Activated T-helper 17 cell treated with anti-CD3 and anti-CD28 coated beads, Interleukin-2, amount 50 U/mL, for 72 hours (primary cell): ENCODE results near the gene GPR65. TPM values are rescaled to one million over a fixed set of nuclear protein-coding genes. Genes with fewer than 3 reads are reported as not detected.

Experiments
- ATAC-seq: fragments of 150-1000 bp; cut with Tn5 transposase; replicated peaks from 2 replicates; pipeline ENCODE4 v1.10.0; 2021; ENCODE audit warnings: mild to moderate bottlenecking, moderate library complexity
- H3K27ac Mint-ChIP-seq: one replicate; pipeline ENCODE4 v1.8.0; 2022; ENCODE audit warnings: mixed read lengths
- H3K27me3 Mint-ChIP-seq: one replicate; pipeline ENCODE4 v1.8.0; 2022; ENCODE audit warnings: mixed read lengths
- H3K36me3 Mint-ChIP-seq: one replicate; pipeline ENCODE4 v1.8.0; 2022; ENCODE audit warnings: low read depth, mild to moderate bottlenecking, mixed read lengths
- H3K4me1 Mint-ChIP-seq: one replicate; pipeline ENCODE4 v1.8.0; 2022; ENCODE audit warnings: mixed read lengths
- H3K4me3 Mint-ChIP-seq: one replicate; pipeline ENCODE4 v1.8.0; 2022; ENCODE audit warnings: mild to moderate bottlenecking, mixed read lengths
- H3K9me3 Mint-ChIP-seq: one replicate; pipeline ENCODE4 v1.8.0; 2022; ENCODE audit warnings: mixed read lengths
- total RNA-seq, 2 donors: library from RNA; stranded (reverse); gene quantifications; one replicate each; pipeline ENCODE4 v1.2.3, GENCODE V29; 2022

Gene GPR65
- total RNA-seq, 2 donors from 2014 or later, result 15.0 to 33.9 TPM

GRCh38 chr14:88040146-88040545 is 35.2 kb downstream of the GPR65 start:
- no peak overlapping the region for H3K4me3 Mint-ChIP-seq
- H3K27me3 Mint-ChIP-seq, result no peaks in the 10 kb centered on the region
- no peak for ATAC-seq
- H3K9me3 Mint-ChIP-seq, result peaks cover 9% of the 10 kb centered on the region
- no peaks in the 10 kb centered on the region for H3K36me3 Mint-ChIP-seq
- peaks cover 27% of the 10 kb centered on the region for H3K4me1 Mint-ChIP-seq
- no peak overlapping the region for H3K27ac Mint-ChIP-seq

DNA sequence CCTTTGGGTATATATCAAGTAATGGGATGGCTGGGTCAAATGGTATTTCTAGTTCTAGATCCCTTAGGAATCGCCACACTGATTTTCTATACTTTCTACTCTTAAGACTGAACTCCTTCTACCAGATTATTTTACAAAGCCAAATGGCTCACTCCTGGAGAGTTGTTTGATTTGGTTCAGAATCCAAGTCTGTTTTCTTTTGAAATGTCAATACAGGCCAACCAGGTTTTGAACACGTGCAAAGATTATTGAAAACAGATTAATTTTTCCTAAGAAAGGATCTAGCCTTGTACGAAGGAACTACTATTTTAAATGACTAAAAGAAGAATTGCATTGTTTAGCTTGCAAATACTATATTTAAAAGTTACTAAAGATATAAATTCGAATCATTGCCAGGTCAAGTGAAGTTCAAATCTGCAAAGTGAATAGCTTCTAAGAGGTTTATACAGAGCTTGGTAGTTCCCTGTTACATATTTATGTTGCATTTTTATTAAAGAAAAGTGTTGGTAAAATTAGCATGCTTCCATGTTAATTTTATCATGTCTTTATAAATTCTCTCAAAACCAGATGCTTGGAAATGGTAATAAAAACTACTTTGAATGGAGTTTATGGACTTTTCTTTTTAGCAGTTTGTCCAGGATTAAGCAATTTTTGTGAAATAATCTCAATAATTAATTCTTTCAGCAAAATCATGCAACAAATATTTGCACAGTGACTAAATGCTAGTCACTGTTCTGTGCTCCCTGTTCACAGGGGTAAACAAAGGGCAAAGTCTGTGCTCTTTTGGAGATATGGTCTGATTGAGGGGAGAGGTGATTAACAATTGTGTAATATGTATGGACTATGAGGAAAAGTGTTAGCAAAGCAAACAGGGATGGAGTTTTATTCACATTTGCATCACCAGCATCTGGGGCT is 38.9 kb downstream of the GPR65 start:
- Mint-ChIP-seq H3K9me3 (peaks cover 4% of the 10 kb centered on the region), H3K27ac (peak overlapping the region; percentile 91), H3K27me3 (no peaks in the 10 kb centered on the region), H3K4me1 (peaks cover 21% of the 10 kb centered on the region), H3K4me3 (peak overlapping the region; percentile 59), H3K36me3 (no peaks in the 10 kb centered on the region)
- no peak for ATAC-seq

DNA sequence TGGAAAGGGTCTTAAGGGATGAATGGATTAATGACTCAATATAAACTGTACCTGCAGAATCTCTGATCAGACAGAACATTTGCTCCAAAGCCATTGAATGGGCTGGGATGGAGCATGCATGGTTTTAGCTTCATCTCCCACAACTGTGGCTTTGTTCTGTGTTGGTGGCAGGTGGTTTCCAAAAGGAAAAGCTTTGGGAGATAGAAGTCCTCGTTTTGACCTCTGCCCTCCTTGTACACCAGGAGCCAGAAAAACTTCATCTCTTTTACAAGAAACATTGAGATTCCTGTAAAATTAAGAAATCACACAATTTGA is 39.5 kb downstream of the GPR65 start:
- no peak for ATAC-seq
- H3K9me3 Mint-ChIP-seq, result peaks cover 4% of the 10 kb centered on the region
- no peaks in the 10 kb centered on the region for H3K27me3 Mint-ChIP-seq
- peaks cover 21% of the 10 kb centered on the region for H3K4me1 Mint-ChIP-seq
- peak overlapping the region; percentile 91 for H3K27ac Mint-ChIP-seq
- no peaks in the 10 kb centered on the region for H3K36me3 Mint-ChIP-seq
- peak overlapping the region; percentile 59 for H3K4me3 Mint-ChIP-seq

DNA sequence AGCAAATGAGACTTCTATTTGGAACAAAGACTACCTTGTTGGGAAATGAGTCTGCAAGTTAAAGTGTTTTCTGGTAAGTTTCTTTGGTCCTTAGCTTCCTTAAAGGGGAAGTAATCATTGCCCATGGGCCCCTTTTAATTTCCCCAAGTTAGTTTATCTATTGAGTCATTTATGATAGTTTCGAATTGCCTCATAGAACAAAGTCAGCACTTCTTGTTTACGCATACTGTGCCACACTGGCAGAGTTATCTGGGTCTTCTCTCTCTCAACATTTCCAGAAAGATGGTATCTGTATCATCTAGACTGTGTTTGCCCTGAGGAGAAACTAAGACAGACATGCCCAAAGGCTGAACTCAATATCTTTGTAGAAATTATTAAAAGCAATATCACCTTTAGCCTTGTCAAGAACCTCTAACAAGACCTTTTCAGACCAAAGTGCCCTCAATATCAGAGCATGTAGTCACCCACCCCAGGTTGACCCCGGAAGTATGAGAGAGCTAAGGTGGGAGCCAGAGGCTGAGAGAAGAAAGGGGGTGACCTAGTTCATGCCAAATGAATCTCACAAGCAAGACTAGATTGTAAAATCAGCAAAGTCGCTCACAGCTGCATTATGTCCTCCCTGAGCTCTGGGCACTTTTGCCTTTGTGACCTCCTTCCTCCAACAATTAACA is 40.0 kb downstream of the GPR65 start:
- Mint-ChIP-seq H3K9me3 (peaks cover 4% of the 10 kb centered on the region), H3K36me3 (no peaks in the 10 kb centered on the region), H3K27ac (peak overlapping the region; percentile 91), H3K4me3 (peak overlapping the region; percentile 59), H3K27me3 (no peaks in the 10 kb centered on the region), H3K4me1 (peaks cover 21% of the 10 kb centered on the region)
- ATAC-seq, result peak; percentile 95

DNA sequence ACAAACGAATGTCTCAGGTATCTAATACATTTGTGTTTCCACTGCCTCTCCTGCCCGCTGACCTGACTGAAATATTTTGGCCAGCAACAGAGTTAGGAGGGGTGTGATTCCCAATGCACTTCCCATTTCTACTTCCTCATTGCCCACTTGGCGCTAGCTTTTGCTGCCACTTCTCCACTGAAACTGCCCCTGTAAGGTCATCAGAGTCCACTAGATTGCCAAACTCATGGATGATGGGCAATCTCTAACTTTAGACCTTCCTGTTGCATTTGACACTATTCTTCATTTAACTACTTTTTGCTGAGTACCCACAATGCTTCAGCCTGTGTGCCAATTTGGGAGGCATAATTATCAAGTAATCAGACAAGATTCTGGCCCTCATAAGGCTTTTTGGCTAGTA is 40.8 kb downstream of the GPR65 start:
- H3K36me3 Mint-ChIP-seq, result no peaks in the 10 kb centered on the region
- no peak for ATAC-seq
- peak overlapping the region; percentile 51 for H3K27ac Mint-ChIP-seq
- peaks cover 4% of the 10 kb centered on the region for H3K9me3 Mint-ChIP-seq
- peaks cover 21% of the 10 kb centered on the region for H3K4me1 Mint-ChIP-seq
- H3K27me3 Mint-ChIP-seq, result no peaks in the 10 kb centered on the region
- peak overlapping the region; percentile 29 for H3K4me3 Mint-ChIP-seq

- no peak overlapping the region for H3K4me3 Mint-ChIP-seq
- H3K27ac Mint-ChIP-seq, result no peak overlapping the region
- no peaks in the 10 kb centered on the region for H3K27me3 Mint-ChIP-seq
- H3K4me1 Mint-ChIP-seq, result peaks cover 21% of the 10 kb centered on the region
- H3K9me3 Mint-ChIP-seq, result peaks cover 5% of the 10 kb centered on the region
- H3K36me3 Mint-ChIP-seq, result no peaks in the 10 kb centered on the region
- ATAC-seq, result no peak
Measured at GRCh38 chr14:88048351-88048750, 43.4 kb downstream of the GPR65 start.

DNA sequence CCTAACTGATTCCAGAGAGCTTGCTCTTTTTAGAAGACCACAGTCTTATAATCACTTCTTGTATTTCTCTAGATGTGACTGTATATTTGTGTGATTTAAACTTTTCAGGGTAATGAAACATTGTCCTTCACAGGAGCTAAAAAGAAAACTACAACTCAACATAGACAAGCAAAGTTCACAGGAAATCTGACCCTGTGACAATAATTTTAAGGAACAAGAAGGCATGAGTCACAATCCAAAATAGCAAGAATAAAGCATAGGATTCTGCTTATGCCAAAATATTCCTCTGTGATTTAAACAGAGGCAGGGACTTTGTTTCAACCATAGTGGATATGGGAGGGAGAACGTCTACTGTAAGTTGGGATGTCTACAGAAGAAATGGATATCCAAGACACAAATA is 44.3 kb downstream of the GPR65 start:
- H3K27me3 Mint-ChIP-seq, result no peaks in the 10 kb centered on the region
- H3K27ac Mint-ChIP-seq, result no peak overlapping the region
- peaks cover 9% of the 10 kb centered on the region for H3K9me3 Mint-ChIP-seq
- no peaks in the 10 kb centered on the region for H3K36me3 Mint-ChIP-seq
- no peak overlapping the region for H3K4me3 Mint-ChIP-seq
- ATAC-seq, result no peak
- peaks cover 19% of the 10 kb centered on the region for H3K4me1 Mint-ChIP-seq

GRCh38 chr14:88049936-88050335 is 45.0 kb downstream of the GPR65 start:
- no peak overlapping the region for H3K4me3 Mint-ChIP-seq
- no peaks in the 10 kb centered on the region for H3K36me3 Mint-ChIP-seq
- ATAC-seq, result no peak
- no peak overlapping the region for H3K27ac Mint-ChIP-seq
- peaks cover 9% of the 10 kb centered on the region for H3K9me3 Mint-ChIP-seq
- H3K4me1 Mint-ChIP-seq, result peaks cover 13% of the 10 kb centered on the region
- H3K27me3 Mint-ChIP-seq, result no peaks in the 10 kb centered on the region

- ATAC-seq, result no peak
- H3K36me3 Mint-ChIP-seq, result no peaks in the 10 kb centered on the region
- H3K27me3 Mint-ChIP-seq, result no peaks in the 10 kb centered on the region
- peaks cover 8% of the 10 kb centered on the region for H3K9me3 Mint-ChIP-seq
- no peak overlapping the region for H3K27ac Mint-ChIP-seq
- H3K4me3 Mint-ChIP-seq, result no peak overlapping the region
- H3K4me1 Mint-ChIP-seq, result peaks cover 12% of the 10 kb centered on the region
Measured at GRCh38 chr14:88060576-88060975, 55.6 kb downstream of the GPR65 start.

DNA sequence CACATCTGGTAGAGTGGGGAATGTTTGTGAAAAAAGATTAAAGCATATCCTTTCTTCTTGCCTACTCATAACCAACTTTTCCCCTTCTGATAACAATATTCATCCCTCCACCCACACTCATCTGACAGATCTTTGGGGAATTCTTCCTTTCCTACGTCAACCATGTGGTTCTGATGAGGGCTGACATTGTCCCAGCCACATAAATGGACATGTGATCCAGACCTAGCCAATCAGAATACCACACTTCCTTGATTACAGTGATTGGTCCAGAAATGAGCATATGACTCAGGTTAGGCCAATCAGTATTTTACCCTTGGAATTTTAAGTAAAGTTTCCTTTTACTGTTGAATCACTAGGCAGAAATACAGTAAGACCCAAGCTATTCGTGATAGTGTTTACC is 58.9 kb downstream of the GPR65 start:
- Mint-ChIP-seq H3K9me3 (no peaks in the 10 kb centered on the region), H3K4me3 (no peak overlapping the region), H3K4me1 (peaks cover 4% of the 10 kb centered on the region), H3K36me3 (no peaks in the 10 kb centered on the region), H3K27ac (no peak overlapping the region), H3K27me3 (no peaks in the 10 kb centered on the region)
- ATAC-seq, result no peak

Other genes starting within 250 kb of the GPR65 start
- gene GALC, start 12.0 kb upstream of the GPR65 start, total RNA-seq, result 10 to 100 TPM; 17.7 to 32.4 TPM